SK-N-MC (cell line): ENCODE results near the gene AFF1.

Source experiments
- DNase-seq: peaks from one replicate; pipeline ENCODE4 v3.0.0-alpha.2; 2011; ENCODE audit warnings: low read depth, low spot score
- H3K27ac ChIP-seq: fragments of 200-600 bp; sonication (generic); 2 replicates; pipeline ENCODE4 v1.5.1; 2016; ENCODE audit warnings: mixed run types
- H3K36me3 ChIP-seq: fragments of 200-600 bp; sonication (generic); 2 replicates; pipeline ENCODE4 v1.6.1; 2017; ENCODE audit warnings: antibody characterized with exemption, low read length, mixed read lengths; ENCODE audit not compliant: insufficient read depth
- H3K4me3 ChIP-seq: fragments of 200-600 bp; sonication (generic); 2 replicates; pipeline ENCODE4 v1.5.1; 2016
- H3K9ac ChIP-seq: fragments of 200-600 bp; sonication (generic); 2 replicates; pipeline ENCODE4 v1.8.0; 2017; ENCODE audit warnings: mixed run types, mixed read lengths; ENCODE audit not compliant: insufficient read length
- H3K9me3 ChIP-seq: fragments of 200-600 bp; sonication (generic); 2 replicates; pipeline ENCODE4 v1.6.1; 2017; ENCODE audit warnings: low read depth, mild to moderate bottlenecking, antibody characterized with exemption, low read length, moderate library complexity, mixed read lengths
- EZH2 ChIP-seq: fragments of 200-600 bp; sonication (generic); IDR thresholded peaks from one replicate; pipeline ENCODE4 v1.6.1; 2017; ENCODE audit warnings: antibody characterized with exemption
- FOXP2 ChIP-seq: optimal IDR thresholded peaks from 2 replicates; pipeline ENCODE3; 2011; ENCODE audit warnings: mild to moderate bottlenecking, moderate library complexity; ENCODE audit not compliant: insufficient read depth; ENCODE audit errors: extremely low read length, control extremely low read depth
- POLR2AphosphoS5 ChIP-seq: IDR thresholded peaks from 2 replicates; pipeline ENCODE4 v1.6.1; 2012; ENCODE audit warnings: mild to moderate bottlenecking, low read depth, low read length, borderline replicate concordance

AFF1 gene

DNA sequence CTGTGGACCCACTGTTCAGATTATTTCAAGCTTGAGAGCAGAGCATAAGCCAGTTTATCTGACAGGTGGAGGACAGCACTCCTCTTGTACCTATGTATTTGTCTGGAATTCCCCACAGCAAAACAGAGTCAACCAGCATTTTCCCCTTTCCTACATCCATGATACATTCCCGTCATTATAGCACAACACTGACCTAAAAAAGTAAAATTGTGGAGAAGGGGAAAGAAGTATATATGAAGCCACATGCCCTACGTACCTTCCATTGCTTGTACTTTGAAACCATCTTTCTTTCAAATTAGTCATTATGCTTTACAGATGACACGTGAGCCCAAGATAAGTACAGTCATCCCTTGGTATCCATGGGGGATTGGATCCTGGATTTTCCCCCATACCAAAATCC is 212.3 kb downstream of the AFF1 start:
- TF ChIP-seq FOXP2 = no peak
- TF ChIP-seq POLR2AphosphoS5 = no peak
- TF ChIP-seq EZH2 = no peak
- no peak for DNase-seq
- H3K36me3 ChIP-seq = peaks cover 4% of the 10 kb centered on the region; the same call in 1 of the 2 replicates
- H3K4me3 ChIP-seq = no peak overlapping the region
- H3K9me3 ChIP-seq = no peaks in the 10 kb centered on the region
- no peak overlapping the region for H3K27ac ChIP-seq
- no peak overlapping the region for H3K9ac ChIP-seq

DNA sequence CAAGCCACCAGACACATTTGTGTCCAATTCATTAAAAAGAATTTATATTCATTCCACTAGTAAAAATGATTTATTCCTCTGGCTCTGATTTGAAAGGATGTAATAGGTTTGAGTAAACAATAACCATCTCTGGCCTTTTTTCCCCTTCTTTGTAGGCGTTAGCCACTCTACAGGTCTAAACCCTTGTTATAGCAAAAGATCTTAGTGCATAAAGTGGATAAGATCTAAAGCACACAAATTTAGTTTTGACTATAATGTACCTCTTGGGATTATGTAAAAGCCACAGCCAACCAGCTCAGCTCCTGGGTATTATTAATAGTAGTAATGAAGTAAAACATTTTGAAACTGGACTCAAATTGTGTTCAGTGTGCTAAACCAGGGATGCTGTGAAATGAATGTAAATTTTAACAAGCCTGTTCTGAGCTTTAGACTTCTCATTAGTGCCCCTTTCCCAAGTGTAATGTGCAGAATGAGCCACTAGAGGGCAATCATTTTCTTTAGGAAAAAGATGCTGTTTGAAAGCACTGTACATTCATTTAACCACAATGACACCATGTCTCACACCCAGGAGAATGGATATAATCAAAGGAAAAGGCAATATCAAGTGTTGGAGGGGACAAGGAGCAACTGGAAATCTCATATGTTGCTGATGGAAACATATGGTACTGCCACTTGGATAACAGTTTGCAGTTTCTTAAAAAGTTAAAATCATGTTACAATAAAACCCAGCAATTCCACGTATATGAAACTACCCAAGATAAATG is 215.9 kb downstream of the AFF1 start:
- DNase-seq = peak; percentile 88
- no peak for TF ChIP-seq POLR2AphosphoS5

DNA sequence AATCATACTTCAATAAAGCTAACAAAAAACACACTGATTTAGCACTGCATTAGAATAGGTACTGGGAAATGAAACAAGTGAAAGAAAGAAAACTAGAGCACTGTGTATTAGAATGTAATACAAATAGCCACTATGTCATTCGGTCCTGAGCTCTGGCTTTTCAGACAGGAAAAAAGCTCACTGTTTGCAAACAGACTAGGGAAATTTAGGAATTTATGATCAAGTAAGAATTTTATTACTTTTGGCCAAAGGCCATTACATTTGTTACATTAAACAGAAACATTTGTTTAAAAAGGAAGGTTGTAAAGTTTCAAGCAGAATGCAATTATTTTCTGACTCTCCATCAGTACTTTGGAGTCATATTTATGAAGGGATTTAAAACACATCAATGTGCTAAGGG is 216.9 kb downstream of the AFF1 start:
- Histone ChIP-seq H3K4me3 (peak overlapping the region; percentile 30; the same call in 1 of the 2 replicates), H3K27ac (peak overlapping the region; percentile 64), H3K9me3 (no peaks in the 10 kb centered on the region), H3K9ac (no peak overlapping the region), H3K36me3 (no peaks in the 10 kb centered on the region)
- DNase-seq = peak; percentile 73
- no peak for TF ChIP-seq FOXP2
- no peak for TF ChIP-seq EZH2
- TF ChIP-seq POLR2AphosphoS5 = peak; percentile 46; the same call in 1 of the 2 replicates

More for the DNA sequence above, 215.9 kb downstream of the AFF1 start:
- H3K27ac ChIP-seq = no peak overlapping the region
- no peak overlapping the region for H3K9ac ChIP-seq
- H3K9me3 ChIP-seq = no peaks in the 10 kb centered on the region
- H3K36me3 ChIP-seq = no peaks in the 10 kb centered on the region
- no peak overlapping the region for H3K4me3 ChIP-seq

DNA sequence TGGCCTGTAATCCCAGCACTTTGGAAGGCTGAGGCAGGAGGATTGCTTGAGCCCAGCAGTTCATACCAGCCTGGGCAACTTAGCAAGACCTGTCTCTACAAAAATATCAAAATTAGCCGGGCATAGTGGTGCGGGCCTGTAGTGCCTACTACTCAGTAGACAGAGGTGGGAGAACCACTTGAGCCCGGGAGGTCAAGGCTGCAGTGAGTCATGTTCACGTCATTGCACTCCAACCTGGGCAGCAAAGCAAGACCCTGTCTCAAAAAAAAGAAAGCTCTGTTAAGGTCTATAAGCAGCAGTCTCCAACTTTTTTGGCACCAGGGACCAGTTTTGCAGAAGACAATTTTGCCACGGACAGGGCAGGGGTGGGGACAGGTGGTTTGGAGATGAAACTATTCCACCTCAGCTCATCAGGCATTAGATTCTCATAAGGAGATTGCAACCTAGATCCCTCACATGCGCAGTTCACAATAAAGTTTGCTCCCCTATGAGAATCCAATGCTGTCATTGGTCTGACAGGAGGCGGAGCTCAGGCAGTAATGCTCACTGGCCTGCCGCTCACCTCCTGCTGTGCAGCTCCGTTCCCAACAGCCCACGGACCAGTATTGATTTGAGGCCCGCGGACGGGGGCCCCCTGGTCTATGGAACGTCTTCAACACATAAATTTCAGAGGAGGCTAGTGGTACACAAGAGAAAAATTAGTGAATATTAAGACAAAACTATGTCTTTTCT is 217.7 kb downstream of the AFF1 start:
- H3K4me3 ChIP-seq = no peak overlapping the region
- no peak for DNase-seq
- H3K36me3 ChIP-seq = no peaks in the 10 kb centered on the region
- H3K9me3 ChIP-seq = no peaks in the 10 kb centered on the region
- H3K27ac ChIP-seq = peak overlapping the region; percentile 64; the same call in 1 of the 2 replicates
- H3K9ac ChIP-seq = no peak overlapping the region
- TF ChIP-seq POLR2AphosphoS5 (no peak), FOXP2 (no peak), EZH2 (no peak)

DNA sequence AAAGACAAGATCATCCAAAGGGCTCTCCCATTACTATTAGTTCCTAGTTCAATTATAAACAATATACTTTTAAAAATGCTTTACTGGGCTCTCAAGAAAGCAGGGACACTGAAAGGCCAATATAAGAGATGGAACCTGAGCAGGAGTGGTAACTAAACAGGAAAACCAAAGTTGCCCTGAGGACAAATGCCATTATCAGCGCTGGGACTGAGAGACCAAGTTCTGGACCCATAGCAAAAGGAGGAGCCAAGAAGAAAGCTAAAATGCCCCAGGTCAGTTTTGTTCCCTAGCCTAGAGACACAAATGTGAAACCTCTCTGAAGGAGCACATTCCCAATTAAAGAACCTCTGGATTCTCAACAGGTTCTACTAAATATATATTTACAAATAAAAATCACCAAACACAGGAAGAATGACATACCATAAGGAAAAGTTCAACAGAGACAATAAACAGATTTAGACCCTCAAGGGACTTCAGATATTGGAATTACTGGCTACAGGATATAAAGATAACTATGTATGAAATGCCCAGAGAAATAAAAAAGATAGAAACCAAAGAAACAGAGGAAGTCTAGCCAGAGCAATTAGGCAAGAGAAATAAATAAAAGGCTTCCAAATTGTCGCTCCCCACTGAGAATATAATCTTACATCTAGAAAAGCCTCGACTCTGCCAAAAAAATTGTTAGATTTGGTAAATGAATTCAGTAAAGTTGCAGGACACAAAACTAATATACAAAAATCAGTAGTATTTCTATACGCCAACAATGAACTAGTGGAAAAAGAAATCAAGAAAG is 218.5 kb downstream of the AFF1 start:
- H3K9me3 ChIP-seq = no peaks in the 10 kb centered on the region
- no peak for DNase-seq
- H3K27ac ChIP-seq = no peak overlapping the region
- no peaks in the 10 kb centered on the region for H3K36me3 ChIP-seq
- TF ChIP-seq FOXP2 (no peak), EZH2 (no peak)
- no peak overlapping the region for H3K4me3 ChIP-seq
- H3K9ac ChIP-seq = no peak overlapping the region

DNA sequence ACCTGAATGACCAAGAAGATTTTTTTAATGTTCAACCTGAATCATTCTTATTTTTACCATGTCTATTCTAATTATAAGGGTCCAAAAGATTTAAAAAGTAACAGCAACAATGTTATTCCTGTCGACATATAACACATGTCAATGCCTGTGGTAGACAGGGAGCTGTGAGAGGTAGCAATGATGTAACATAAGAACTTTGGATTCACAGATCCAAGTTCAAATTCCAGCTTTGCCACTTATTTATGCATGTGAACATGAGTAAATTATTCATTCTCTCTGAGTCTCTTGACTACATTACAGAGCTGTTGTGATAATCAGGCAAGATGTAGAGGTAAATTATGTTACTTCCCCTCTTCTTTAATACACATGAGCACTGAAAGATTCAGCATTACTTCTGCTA is 231.1 kb downstream of the AFF1 start:
- H3K9me3 ChIP-seq = no peaks in the 10 kb centered on the region
- H3K4me3 ChIP-seq = no peak overlapping the region
- DNase-seq = no peak
- peaks cover 52% of the 10 kb centered on the region for H3K36me3 ChIP-seq
- no peak for TF ChIP-seq EZH2
- TF ChIP-seq POLR2AphosphoS5 = no peak
- TF ChIP-seq FOXP2 = no peak
- H3K27ac ChIP-seq = no peak overlapping the region
- no peak overlapping the region for H3K9ac ChIP-seq

DNA sequence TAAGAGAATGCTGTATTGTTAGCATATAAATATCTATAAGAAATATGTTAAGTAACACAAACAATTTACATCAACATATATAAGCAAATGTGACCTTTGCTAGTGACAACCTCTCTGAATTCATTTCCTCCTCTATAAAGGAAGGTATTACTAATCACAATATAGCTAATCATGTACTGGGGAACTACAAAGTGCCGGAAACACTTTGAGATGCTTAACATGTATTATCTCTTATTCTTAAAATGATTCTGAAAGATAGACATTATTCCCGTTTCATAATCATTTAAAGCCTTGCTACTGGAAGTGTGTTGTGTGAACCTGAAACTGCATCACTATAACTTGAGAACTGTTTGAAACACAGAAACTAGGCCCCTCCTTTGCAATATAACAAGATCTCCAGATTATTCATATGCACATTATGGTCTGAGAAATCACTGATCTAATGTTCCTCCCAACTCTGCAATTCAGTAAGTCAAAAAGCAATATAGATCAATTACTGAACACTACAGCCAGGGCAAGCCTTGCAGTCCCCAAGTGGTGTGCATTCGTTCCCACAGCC is 231.6 kb downstream of the AFF1 start:
- no peak overlapping the region for H3K27ac ChIP-seq
- no peak for DNase-seq
- H3K4me3 ChIP-seq = no peak overlapping the region
- TF ChIP-seq POLR2AphosphoS5 (no peak), FOXP2 (no peak), EZH2 (no peak)
- no peaks in the 10 kb centered on the region for H3K9me3 ChIP-seq
- H3K36me3 ChIP-seq = peaks cover 48% of the 10 kb centered on the region
- H3K9ac ChIP-seq = no peak overlapping the region

DNA sequence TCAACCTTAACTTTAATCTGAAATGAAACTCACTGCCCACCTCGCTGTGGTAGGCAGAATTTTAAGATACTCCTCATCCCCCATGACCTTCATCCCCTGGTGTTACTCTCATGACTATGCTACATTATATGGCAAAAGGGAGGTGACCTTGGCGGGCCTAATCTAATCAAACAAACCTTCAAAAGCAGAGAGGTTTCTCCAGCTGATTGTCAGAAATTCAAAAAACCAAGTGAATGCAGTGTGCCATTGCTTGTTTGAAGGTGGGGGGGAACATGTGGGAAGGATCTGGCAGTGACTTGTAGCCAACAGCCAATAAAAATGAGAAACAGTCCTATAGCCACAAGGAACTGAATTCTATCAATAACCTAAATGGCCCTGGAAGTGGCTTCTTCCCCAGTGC is 237.1 kb downstream of the AFF1 start:
- peaks cover 32% of the 10 kb centered on the region for H3K36me3 ChIP-seq
- DNase-seq = no peak
- TF ChIP-seq POLR2AphosphoS5 = no peak
- TF ChIP-seq EZH2 = no peak
- no peak for TF ChIP-seq FOXP2
- H3K9ac ChIP-seq = no peak overlapping the region
- no peaks in the 10 kb centered on the region for H3K9me3 ChIP-seq
- no peak overlapping the region for H3K4me3 ChIP-seq
- no peak overlapping the region for H3K27ac ChIP-seq
